Hepatocyte (in vitro differentiated cells): ENCODE measurements around the gene ARFIP1.

ENCODE experiments used
- CTCF ChIP-seq: fragments of 200-600 bp; sonication (generic); IDR thresholded peaks from 2 replicates; pipeline ENCODE4 v1.5.1; 2016; ENCODE audit warnings: antibody characterized with exemption, mild to moderate bottlenecking; ENCODE audit not compliant: poor library complexity
- EZH2 ChIP-seq: fragments of 200-600 bp; sonication (generic); IDR thresholded peaks from 2 replicates; pipeline ENCODE4 v1.6.1; 2016; ENCODE audit warnings: antibody characterized with exemption, mild to moderate bottlenecking, borderline replicate concordance
- EZH2phosphoT487 ChIP-seq: fragments of 200-600 bp; sonication (generic); IDR thresholded peaks from one replicate; pipeline ENCODE4 v1.6.1; 2018; ENCODE audit warnings: antibody characterized with exemption, mild to moderate bottlenecking, low read depth, moderate library complexity; ENCODE audit not compliant: unreplicated experiment, severe bottlenecking

- no peak for TF ChIP-seq CTCF
- TF ChIP-seq EZH2: no peak
- no peak for TF ChIP-seq EZH2phosphoT487
Observed at GRCh38 chr4:152875261-152875660, 95.5 kb downstream of the ARFIP1 start.
